ENCODE results near the gene AP2A1.
A peak's percentile ranks its signal among the peaks of the same experiment; 100 is the strongest.

AP2A1 gene

DNA sequence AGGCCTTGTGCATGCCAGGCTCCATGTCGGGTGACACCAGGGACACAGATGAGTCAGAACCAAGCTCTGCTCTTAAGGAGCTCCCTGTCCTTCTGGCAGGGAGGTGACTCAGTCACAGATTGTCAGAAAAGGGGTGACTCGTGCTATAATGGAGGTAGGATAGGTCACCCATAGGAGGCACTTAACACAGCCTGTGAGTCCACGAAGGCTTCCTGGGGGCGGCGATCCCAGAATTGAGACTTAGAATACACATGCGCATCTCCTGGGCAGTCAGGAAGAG is 26.7 kb downstream of the AP2A1 start:
- DNase-seq (ENCODE audit: low spot score): no peak

GRCh38 chr19:49795615-49796014 is 28.8 kb downstream of the AP2A1 start:
- DNase-seq (ENCODE audit: low spot score): no peak

DNA sequence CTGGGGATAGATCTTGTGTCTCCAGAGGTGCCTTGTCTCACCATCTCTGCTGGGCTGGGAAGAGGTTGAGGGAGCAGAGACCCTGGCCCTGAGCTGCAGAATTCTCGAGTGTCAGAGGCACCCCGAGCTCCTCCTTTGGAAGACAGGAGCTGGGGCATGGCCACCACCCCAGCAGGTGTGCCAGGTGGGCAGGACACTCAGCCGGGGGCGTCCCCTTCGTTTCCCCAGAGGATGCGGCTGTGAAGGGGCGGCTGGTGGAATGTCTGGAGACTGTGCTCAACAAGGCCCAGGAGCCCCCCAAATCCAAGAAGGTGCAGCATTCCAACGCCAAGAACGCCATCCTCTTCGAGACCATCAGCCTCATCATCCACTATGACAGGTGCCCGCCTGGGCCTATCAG is 31.8 kb downstream of the AP2A1 start:
- DNase-seq (ENCODE audit: low spot score): no peak

GRCh38 chr19:49799271-49799797 is 32.5 kb downstream of the AP2A1 start:
- DNase-seq (ENCODE audit: low spot score): no peak

GRCh38 chr19:49799798-49800376 is 33.1 kb downstream of the AP2A1 start:
- DNase-seq (ENCODE audit: low spot score): no peak

- DNase-seq (ENCODE audit: low spot score): no peak
Observed at GRCh38 chr19:49800771-49801170, 34.0 kb downstream of the AP2A1 start.

- DNase-seq (ENCODE audit: low spot score): no peak
Observed at GRCh38 chr19:49801401-49801888, 34.6 kb downstream of the AP2A1 start.

- DNase-seq (ENCODE audit: low spot score): no peak
Observed at GRCh38 chr19:49801966-49802661, 35.3 kb downstream of the AP2A1 start.

GRCh38 chr19:49802836-49803528 is 36.2 kb downstream of the AP2A1 start:
- DNase-seq (ENCODE audit: low spot score): no peak

GRCh38 chr19:49803529-49803856 is 36.7 kb downstream of the AP2A1 start:
- no peak for DNase-seq (ENCODE audit: low spot score)

DNA sequence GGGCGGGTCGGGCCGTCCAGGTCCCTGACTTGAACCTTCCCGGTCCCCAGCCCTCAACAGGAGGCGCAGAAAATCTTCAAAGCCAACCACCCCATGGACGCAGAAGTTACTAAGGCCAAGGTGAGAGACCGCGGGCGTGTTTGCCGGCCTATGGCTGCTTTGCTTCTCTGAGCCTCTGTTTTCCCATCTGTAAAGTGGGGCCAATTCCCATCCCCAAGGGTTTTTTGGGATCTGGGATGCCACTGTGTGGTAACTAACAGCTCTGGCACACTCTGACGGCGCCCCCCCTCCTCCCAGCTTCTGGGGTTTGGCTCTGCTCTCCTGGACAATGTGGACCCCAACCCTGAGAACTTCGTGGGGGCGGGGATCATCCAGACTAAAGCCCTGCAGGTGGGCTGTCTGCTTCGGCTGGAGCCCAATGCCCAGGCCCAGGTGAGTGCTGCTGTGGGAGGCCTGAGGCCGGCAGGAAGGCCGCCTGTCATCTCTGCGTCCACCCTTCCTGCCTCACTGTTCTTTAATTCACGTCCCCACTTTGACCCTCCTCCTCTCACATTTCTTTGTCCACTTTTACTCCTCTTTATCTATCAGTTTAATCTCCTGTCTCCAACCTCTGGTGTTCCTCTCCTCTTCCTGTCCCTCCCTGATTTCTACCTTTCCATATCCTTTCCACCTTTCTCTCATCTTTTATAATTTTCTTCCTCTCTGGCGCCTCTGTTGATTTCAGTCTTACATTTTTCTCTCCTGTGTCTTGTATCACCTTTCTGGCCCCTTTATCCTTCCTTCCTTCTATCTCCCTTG is 39.2 kb downstream of the AP2A1 start:
- no peak for DNase-seq (ENCODE audit: low spot score)

GRCh38 chr19:49806620-49806959 is 39.8 kb downstream of the AP2A1 start:
- DNase-seq (ENCODE audit: low spot score): no peak

DNA sequence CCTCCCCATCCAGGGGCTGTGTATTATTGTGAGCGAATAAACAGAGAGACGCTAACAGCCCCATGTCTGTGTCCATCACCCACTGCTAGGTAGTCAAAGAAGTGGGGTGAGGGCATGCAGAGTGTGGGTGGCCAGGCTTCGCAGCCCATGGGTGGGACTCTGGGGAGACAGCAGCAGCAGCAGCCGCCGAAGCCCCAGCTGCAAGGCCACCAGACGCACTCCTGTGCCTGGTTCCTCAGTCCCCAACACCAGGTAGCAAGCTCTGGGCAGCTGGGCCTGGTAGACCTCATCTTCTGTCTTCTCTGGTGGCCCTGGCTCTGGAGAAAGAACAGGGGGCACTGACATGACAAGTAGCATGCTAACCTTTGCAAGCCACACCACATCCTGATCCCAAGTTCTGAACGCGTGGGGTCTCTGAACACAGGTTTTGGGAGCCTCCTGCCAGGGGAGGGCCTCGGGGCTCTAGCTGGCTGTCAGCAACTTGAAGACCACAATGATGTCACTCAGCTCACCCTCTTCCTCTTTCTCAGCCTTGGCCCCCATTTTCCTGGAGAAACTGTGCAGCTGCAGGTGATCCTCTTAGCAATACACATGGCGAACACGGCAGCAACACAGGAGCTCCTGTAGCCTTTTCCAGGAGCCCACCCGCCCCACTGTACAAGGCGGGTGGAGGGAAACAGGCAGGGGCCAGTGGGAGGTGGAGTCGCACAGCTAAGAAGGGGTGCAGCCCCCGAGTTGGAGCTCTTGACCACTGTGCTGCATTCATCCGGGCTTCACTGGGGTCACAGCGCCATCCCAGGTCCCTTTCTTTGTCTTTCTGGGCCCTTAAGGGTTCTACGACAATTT is 40.5 kb downstream of the AP2A1 start:
- DNase-seq (ENCODE audit: low spot score): peak; percentile 61

- no peak for DNase-seq (ENCODE audit: low spot score)
Observed at GRCh38 chr19:49807904-49808675, 41.3 kb downstream of the AP2A1 start.

DNA sequence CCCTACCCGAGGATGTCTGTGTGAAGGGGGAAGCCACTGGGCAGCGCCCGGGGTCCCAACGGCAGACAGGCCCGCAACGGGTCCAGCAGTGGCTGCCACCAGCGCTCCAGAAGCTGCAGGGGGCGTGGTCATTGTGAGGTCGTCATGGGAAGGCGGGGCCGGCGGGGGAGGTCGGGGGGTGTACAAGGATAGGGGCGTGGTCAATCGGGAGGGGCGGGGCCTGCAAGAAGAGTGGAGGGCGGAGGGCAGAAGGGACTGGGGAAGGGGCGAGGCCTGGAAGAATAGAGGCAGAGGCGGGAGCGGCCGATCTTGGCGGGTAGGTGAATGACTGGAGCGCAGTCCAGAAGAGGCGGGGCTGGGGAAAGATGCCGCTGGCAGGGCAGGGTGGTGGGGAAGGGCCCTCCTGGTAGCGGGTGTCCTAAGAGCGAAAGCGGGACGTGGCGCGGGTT is 41.9 kb downstream of the AP2A1 start:
- DNase-seq (ENCODE audit: low spot score): peak; percentile 75

DNA sequence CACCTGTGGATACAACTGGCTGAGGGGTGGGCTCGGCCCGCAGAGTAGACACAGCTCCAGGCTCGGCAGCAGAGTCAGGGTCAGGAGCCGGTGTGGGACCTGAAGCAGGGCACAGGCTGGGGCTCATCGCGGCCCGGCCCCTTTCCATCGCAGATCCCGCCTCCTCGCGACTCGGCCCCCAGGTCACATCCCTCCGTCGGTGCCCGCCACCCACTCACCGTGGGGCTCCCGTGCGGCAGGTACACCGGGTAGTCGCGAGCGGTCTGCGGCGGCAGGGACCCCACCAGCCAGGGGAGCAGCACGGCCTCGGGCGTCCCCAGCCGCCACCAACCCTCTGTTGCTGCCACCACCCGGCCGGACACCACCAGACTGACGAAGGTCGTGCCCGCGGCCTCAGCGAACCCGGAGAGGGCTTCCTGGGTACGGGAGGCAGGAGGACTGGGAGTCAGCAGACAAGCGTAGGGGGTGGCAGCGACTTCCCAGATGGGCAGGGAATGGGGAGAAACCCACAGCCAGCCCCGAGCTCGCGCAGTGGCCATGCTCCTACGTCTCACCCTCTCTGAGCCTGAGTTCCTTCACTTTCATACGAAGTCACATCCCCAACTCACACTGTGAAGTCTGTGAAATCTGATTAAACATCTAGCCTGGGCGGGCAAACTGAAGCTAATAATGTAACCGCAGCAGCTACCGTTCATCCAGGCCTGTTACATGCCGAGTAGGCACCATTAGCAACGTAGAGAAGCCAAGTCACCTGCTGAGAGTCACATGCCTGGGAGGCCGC is 42.5 kb downstream of the AP2A1 start:
- no peak for DNase-seq (ENCODE audit: low spot score)

GRCh38 chr19:49809941-49810389 is 43.2 kb downstream of the AP2A1 start:
- no peak for DNase-seq (ENCODE audit: low spot score)

DNA sequence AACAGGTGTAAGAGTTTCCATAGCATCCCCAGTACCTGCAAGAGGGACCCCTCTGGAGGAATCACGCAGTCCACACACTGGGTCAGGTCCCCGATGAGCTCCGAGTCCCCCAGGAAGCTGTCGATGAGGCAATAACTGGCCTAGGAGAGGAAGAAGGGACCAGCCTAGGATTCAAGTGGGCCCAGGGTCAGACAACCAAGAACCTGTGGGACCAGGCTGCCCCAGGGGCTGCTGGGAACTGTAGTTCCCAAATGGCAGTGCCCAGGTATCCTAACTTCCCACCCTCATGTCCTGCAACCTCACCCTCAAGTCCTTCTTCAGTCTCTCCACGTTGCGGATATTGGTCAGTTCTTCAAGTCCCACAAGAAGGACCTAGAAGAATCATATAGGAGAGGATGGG is 44.5 kb downstream of the AP2A1 start:
- no peak for DNase-seq (ENCODE audit: low spot score)

DNA sequence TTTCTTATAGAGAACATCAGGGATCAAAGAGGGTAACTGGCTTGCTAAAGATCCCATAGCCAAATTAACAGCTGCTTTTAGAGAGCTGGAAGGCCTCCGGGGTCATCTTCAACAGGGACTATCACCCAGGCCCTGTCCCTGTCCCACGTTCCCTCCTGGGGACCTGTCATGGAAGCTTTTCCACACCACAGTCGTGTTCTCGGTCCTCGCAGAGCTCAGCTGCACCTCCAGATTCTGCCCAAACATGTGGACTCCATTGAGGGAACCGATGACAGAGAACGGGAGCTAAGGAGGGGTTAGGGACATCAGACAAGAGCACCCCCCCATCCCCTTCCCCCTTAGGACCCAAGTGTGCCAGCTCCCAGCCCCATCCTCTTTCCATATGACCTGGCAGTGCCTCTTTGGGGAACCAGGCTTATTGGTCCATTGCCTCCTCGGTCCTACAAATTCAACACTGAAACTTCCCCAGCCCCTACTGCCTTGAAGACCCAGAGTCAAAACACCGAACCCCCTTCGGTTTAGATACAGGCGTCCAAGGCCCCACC is 45.7 kb downstream of the AP2A1 start:
- DNase-seq (ENCODE audit: low spot score): no peak
